ENCODE results near the gene ZDHHC14. TPM values are rescaled to one million over a fixed set of nuclear protein-coding genes. Genes with fewer than 3 reads are reported as not detected.

The ZDHHC14 gene
- total RNA-seq, 1 experiment from 2014 or later: 4.9 TPM

DNA sequence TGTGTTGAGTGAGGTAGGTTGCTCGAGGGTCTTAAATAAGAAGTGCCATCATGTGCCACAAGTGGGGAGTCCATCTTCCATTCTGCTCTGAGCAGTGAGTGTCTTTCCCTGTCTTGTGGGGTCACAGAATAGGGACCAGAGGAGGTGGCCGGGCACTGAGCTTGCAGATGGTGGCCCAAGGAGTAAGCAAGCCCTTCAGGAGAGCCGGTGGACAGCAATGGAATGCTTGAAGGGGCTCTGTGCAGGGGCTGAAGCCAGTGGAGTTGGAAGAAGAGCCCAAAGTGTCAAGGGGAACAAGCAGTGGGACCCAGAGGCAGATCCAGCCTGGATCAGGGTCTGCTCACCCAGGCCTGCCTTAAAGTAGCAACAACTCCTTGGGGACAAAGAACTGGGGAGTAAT, 228.6 kb downstream of the ZDHHC14 start:
- TF ChIP-seq, protein P1, sequence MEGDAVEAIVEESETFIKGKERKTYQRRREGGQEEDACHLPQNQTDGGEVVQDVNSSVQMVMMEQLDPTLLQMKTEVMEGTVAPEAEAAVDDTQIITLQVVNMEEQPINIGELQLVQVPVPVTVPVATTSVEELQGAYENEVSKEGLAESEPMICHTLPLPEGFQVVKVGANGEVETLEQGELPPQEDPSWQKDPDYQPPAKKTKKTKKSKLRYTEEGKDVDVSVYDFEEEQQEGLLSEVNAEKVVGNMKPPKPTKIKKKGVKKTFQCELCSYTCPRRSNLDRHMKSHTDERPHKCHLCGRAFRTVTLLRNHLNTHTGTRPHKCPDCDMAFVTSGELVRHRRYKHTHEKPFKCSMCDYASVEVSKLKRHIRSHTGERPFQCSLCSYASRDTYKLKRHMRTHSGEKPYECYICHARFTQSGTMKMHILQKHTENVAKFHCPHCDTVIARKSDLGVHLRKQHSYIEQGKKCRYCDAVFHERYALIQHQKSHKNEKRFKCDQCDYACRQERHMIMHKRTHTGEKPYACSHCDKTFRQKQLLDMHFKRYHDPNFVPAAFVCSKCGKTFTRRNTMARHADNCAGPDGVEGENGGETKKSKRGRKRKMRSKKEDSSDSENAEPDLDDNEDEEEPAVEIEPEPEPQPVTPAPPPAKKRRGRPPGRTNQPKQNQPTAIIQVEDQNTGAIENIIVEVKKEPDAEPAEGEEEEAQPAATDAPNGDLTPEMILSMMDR (conservative IDR thresholded peaks at IDR 0.05; ENCODE audit: low read depth, low read length): no peak
- TF ChIP-seq EZH2 (IDR thresholded peaks at IDR 0.05; ENCODE audit: low read length, unreplicated experiment) (no peak), EZH2phosphoT487 (IDR thresholded peaks at IDR 0.05; ENCODE audit: borderline replicate concordance, low read length) (no peak)
- Histone ChIP-seq H2AFZ (ENCODE audit: low read length) (no peak overlapping the region), H4K20me1 (ENCODE audit: low read length) (no peaks in the 10 kb centered on the region), H3F3A (ENCODE audit: low read length, unreplicated experiment) (no peaks in the 10 kb centered on the region), H3K4me1 (ENCODE audit: insufficient read depth, low read length) (peaks cover 27% of the 10 kb centered on the region), H3K9me2 (replicated peaks; ENCODE audit: low read length) (no peaks in the 10 kb centered on the region), H3K9ac (ENCODE audit: low read length) (no peak overlapping the region), H3K79me2 (ENCODE audit: low read length) (no peaks in the 10 kb centered on the region), H3K36me3 (ENCODE audit: low read depth, low read length) (no peaks in the 10 kb centered on the region), H3K27ac (ENCODE audit: low read length) (no peak overlapping the region), H3K9me3 (ENCODE audit: low read length) (no peaks in the 10 kb centered on the region), H3K4me3 (ENCODE audit: low read length) (no peak overlapping the region), H3K27me3 (ENCODE audit: low read length) (no peaks in the 10 kb centered on the region), H3K4me2 (ENCODE audit: low read length) (no peak overlapping the region)
- no peak for ATAC-seq
- ChIA-PET POLR2A (ENCODE audit: unreplicated experiment) (no interaction called here), CTCF (no interaction called here)
- no peak for DNase-seq
- no TSS peak for BruUV-seq (replicated peaks)
- intact Hi-C loops (cut with micrococcal nuclease): no loop called here

DNA sequence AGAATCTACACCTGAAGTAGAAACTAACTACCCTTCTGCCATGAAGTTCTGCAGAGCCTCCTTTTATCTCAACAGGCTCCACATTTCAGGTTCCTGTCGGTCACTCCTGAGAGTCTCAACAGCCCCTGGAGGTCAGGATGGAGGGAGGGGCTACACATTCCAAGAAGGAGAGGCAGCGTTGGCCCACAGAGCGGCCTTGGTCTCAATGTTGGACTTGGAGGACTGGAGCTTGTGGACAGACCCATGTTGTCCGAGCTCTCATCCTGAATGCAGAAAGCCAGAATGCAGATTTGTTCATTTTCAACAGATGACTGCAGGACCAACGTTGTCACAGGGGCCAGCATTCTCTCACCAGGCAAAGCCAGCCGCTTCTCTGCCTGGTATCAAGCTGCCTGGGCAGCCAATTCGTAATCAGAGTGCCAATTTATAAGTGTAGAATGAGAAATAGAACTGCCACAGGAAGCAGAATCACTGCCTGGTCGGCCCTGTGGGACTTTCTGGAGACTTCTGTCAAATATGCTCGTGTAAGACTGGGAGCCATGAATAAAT, 229.5 kb downstream of the ZDHHC14 start:
- Histone ChIP-seq H3K27me3 (ENCODE audit: low read length) (no peaks in the 10 kb centered on the region), H2AFZ (ENCODE audit: low read length) (no peak overlapping the region), H3F3A (ENCODE audit: low read length, unreplicated experiment) (no peaks in the 10 kb centered on the region), H3K9me3 (ENCODE audit: low read length) (no peaks in the 10 kb centered on the region), H3K4me1 (ENCODE audit: insufficient read depth, low read length) (peaks cover 37% of the 10 kb centered on the region), H3K79me2 (ENCODE audit: low read length) (no peaks in the 10 kb centered on the region), H3K9me2 (replicated peaks; ENCODE audit: low read length) (no peaks in the 10 kb centered on the region), H3K9ac (ENCODE audit: low read length) (no peak overlapping the region), H4K20me1 (ENCODE audit: low read length) (no peaks in the 10 kb centered on the region), H3K4me3 (ENCODE audit: low read length) (no peak overlapping the region), H3K36me3 (ENCODE audit: low read depth, low read length) (no peaks in the 10 kb centered on the region), H3K4me2 (ENCODE audit: low read length) (no peak overlapping the region), H3K27ac (ENCODE audit: low read length) (no peak overlapping the region)
- ChIA-PET CTCF (no interaction called here), POLR2A (ENCODE audit: unreplicated experiment) (no interaction called here)
- TF ChIP-seq, protein P1 (conservative IDR thresholded peaks at IDR 0.05; ENCODE audit: low read depth, low read length): no peak
- no peak for TF ChIP-seq EZH2phosphoT487 (IDR thresholded peaks at IDR 0.05; ENCODE audit: borderline replicate concordance, low read length)
- no peak for TF ChIP-seq EZH2 (IDR thresholded peaks at IDR 0.05; ENCODE audit: low read length, unreplicated experiment)
- no peak for ATAC-seq
- intact Hi-C loops (cut with micrococcal nuclease): loop anchor here (5.0 to 10.0 kb wide), 2 partner anchors 76 to 147 kb away; no protein-coding TSS in a partner anchor
- no peak for DNase-seq
- BruUV-seq (replicated peaks): no TSS peak

DNA sequence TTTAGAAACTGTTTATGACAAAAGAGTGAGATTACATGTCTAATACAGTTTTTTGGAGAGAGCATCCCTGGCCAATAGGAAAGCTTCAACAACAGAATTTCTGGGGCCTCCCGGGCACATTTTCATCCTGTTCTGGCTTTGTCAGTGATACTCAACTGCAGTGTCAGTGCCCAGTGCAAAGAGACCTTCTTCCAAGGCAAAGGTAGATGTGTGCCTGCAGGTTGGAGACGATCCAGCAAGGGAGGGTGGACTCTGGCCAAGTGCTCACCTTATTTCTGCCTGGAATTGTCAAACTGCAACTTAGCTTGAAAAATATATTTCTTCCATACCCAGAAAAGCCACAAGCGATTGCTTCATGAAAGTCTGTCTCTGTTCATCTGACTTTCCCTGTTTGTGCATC, 230.4 kb downstream of the ZDHHC14 start:
- ChIA-PET CTCF (no interaction called here), POLR2A (ENCODE audit: unreplicated experiment) (no interaction called here)
- Histone ChIP-seq H3K4me2 (ENCODE audit: low read length) (no peak overlapping the region), H2AFZ (ENCODE audit: low read length) (no peak overlapping the region), H3F3A (ENCODE audit: low read length, unreplicated experiment) (no peaks in the 10 kb centered on the region), H3K4me1 (ENCODE audit: insufficient read depth, low read length) (peaks cover 38% of the 10 kb centered on the region), H3K9ac (ENCODE audit: low read length) (no peak overlapping the region), H3K4me3 (ENCODE audit: low read length) (no peak overlapping the region), H4K20me1 (ENCODE audit: low read length) (no peaks in the 10 kb centered on the region), H3K27me3 (ENCODE audit: low read length) (no peaks in the 10 kb centered on the region), H3K27ac (ENCODE audit: low read length) (0 out of 2 replicates have a peak overlapping the region, but pooled peaks have one; percentile 99), H3K9me2 (replicated peaks; ENCODE audit: low read length) (no peaks in the 10 kb centered on the region), H3K79me2 (ENCODE audit: low read length) (no peaks in the 10 kb centered on the region), H3K36me3 (ENCODE audit: low read depth, low read length) (no peaks in the 10 kb centered on the region), H3K9me3 (ENCODE audit: low read length) (no peaks in the 10 kb centered on the region)
- no peak for DNase-seq
- TF ChIP-seq EZH2phosphoT487 (IDR thresholded peaks at IDR 0.05; ENCODE audit: borderline replicate concordance, low read length) (no peak), EZH2 (IDR thresholded peaks at IDR 0.05; ENCODE audit: low read length, unreplicated experiment) (no peak)
- intact Hi-C loops (cut with micrococcal nuclease): loop anchor here (5.0 to 10.0 kb wide), 2 partner anchors 77 to 146 kb away; no protein-coding TSS in a partner anchor
- no peak for ATAC-seq
- no TSS peak for BruUV-seq (replicated peaks)

Measured in PC-3 (cell line).